Fibroblast of upper back skin (primary cell): ENCODE measurements around the gene PRRT4.

Source experiments
- DNase-seq: peaks from one replicate; pipeline ENCODE4 v3.0.0-alpha.2; 2013

PRRT4 gene

GRCh38 chr7:128341733-128342132, 19.8 kb downstream of the PRRT4 start:
- DNase-seq: no peak

GRCh38 chr7:128335730-128336129, 25.8 kb downstream of the PRRT4 start:
- no peak for DNase-seq

- DNase-seq: no peak
Observed at GRCh38 chr7:128324368-128324680, 37.2 kb downstream of the PRRT4 start.

DNA sequence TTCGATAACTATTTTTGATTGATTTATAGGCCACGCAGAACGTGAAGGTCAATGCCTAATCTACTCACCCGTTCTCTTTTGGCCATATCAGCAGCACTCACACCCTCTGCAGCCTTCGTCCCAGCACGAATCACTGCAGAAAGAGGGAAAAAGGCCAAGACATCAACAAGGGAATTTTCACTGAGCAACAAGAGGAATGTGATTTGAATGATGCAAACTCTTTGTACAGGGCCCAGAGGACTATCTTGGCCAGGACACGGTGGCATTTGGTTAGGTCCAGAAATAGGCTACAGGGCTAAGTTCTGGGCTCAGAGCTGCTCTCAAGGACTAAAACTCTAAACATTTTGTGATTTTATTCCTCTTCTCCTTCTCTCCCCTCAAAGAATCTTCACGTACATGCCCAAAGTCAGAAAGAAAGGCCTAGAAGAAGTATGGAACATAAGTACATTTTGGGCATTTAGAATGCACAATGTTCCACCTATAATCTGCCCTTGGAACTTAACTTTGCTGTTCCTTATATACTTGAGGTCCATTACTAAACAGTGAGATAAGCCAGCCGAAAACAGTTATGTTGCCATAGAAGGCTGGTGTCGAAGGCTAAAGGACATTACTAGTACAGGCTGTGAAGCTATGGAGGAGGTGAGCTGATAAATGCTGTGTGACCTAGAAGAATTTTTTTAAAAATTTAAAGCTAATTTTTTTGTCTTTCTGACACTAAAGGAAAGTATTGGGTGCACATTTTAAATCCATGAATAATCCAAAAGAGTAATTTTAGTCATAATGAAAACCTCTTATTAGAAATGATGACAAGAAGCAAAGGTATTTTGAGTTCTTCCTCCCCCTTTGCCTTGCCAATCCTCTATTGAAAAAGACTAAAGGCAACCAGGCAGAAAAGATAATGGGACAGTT, 37.8 kb downstream of the PRRT4 start:
- DNase-seq: peak; percentile 60

GRCh38 chr7:128323040-128323439, 38.5 kb downstream of the PRRT4 start:
- no peak for DNase-seq

GRCh38 chr7:128322040-128322643, 39.3 kb downstream of the PRRT4 start:
- DNase-seq: peak; percentile 59

DNA sequence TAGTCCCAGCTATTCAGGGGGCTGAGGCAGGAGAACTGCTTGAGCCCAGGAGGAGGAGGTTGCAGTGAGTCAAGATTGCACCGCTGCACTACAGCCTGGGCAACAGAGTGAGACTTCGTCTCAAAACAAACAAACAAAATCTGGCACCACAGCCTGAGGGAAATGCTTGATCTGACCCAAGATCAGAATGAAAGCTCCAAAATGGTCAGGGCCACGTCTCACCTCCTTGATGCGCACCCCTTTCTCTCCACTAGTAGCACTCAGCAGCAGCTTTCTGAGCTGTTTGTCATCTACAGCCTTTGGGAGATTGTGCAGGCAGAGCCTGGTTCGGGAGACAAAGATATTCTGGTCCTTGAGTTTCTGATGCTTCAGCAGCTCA, 40.5 kb downstream of the PRRT4 start:
- no peak for DNase-seq

GRCh38 chr7:128318691-128319090, 42.8 kb downstream of the PRRT4 start:
- DNase-seq: no peak

GRCh38 chr7:128311013-128311412, 50.5 kb downstream of the PRRT4 start:
- DNase-seq: peak; percentile 51

GRCh38 chr7:128310499-128310898, 51.0 kb downstream of the PRRT4 start:
- DNase-seq: no peak

DNA sequence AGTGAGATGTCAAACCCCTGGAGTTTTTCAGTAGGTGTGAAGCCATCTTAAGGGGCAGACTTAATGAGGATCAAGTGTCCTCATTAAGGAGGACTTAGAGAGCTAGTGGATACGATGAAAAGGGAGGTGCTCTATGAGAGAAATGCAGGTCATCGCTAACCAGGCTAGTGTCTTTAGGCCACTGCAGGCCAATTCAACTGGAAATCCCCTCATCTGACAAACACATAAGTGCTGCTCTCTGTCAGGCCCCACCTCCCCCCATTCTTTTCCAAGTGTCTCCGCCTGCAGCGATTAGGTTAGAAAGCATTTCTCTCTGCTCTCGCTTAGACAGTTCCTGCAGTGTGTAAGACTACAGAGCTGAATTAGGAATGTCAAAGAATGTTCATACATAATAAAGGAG, 51.5 kb downstream of the PRRT4 start:
- DNase-seq: no peak

- no peak for DNase-seq
Observed at GRCh38 chr7:128309124-128309523, 52.4 kb downstream of the PRRT4 start.

DNA sequence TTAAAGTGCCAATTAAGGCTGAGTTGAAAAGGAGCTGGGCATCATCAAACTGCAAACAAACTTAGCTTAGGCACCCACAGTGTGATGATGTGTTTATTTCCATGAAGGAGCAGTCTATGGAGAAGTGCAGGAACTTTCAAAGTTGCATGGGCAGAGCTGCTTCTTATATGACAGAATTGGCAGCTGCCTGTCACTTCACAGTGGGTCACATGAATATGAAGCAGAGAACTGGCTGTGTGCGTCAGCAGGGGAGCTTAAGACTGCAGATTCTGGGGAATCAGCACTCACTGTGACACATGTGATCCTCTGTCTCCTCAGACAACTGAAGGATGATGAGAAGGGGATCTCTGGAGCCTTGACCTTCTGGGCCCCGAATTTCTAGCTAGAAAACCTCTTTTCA, 54.4 kb downstream of the PRRT4 start:
- no peak for DNase-seq

GRCh38 chr7:128304212-128304611, 57.3 kb downstream of the PRRT4 start:
- no peak for DNase-seq

DNA sequence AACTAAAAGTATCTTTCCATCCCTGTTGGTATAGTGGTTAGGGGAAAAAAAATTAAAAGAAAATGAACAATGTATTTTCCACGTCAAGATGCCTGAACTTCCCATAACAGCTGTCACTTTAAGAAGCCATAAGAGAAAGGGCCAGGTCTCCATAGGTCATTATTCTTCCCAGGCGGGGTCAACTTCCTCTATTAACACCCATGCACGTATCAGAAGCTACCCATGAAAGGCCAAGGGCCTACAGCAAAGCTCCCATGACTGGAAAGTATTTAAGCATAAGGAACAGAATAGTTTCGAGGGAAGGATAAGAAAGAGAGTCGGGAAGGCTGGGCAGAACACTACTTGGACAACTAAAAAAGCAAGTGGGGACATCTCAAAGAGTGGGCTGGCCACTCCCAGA, 57.8 kb downstream of the PRRT4 start:
- DNase-seq: no peak

- DNase-seq: no peak
Observed at GRCh38 chr7:128303133-128303532, 58.4 kb downstream of the PRRT4 start.

DNA sequence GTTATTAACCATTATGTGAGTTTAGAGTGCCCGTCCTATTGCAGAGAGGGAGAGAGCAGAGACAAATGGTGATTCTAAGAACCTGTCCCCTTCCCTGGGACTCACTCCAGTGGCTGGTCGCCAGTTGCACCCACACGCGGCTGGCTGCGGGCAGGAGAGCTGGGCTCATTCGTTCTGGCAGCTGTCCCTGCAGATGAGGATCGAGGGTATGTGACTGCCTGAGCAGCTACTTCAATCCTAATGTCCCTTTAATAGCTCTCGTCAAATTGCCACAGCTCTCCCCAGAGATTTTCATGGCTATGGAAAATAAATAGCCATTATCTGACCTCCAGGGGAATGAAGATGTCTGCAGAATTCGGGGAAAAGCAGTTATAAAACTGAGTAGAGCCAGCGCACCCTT, 59.4 kb downstream of the PRRT4 start:
- DNase-seq: no peak
